Nephron (organoid): ENCODE measurements around the gene FUBP1.
A peak's percentile ranks its signal among the peaks of the same experiment; 100 is the strongest.

Experiments
- H3K27ac Mint-ChIP-seq, 3 experiments: 2 replicates each; pipeline ENCODE4 v1.8.0; 2020; ENCODE audit warnings: mixed read lengths in 3 of 3, mild to moderate bottlenecking in 2 of 3, moderate library complexity in 1 of 3
- H3K27me3 Mint-ChIP-seq: 2 replicates; pipeline ENCODE4 v1.8.0; 2021; ENCODE audit warnings: low read depth, mild to moderate bottlenecking, moderate library complexity, mixed read lengths
- H3K36me3 Mint-ChIP-seq: 2 replicates; pipeline ENCODE4 v1.8.0; 2020; ENCODE audit warnings: low read depth, mixed read lengths
- H3K4me1 Mint-ChIP-seq: 2 replicates; pipeline ENCODE4 v1.8.0; 2020; ENCODE audit warnings: mixed read lengths
- H3K4me3 Mint-ChIP-seq, 3 experiments: 2 replicates each; pipeline ENCODE4 v1.8.0; 2020; ENCODE audit warnings: mild to moderate bottlenecking in 3 of 3, mixed read lengths in 3 of 3, moderate library complexity in 2 of 3
- H3K9me3 Mint-ChIP-seq: 2 replicates; pipeline ENCODE4 v1.8.0; 2020; ENCODE audit warnings: mixed read lengths
- CTCF ChIP-seq, 3 experiments: fragments of 200-600 bp; sonication (generic); IDR thresholded peaks; one replicate each; pipeline ENCODE4 v1.5.0; 2021; ENCODE audit warnings: antibody characterized with exemption in 3 of 3; ENCODE audit not compliant: unreplicated experiment in 3 of 3

FUBP1 gene

GRCh38 chr1:77975907-77976306 lies 3.0 kb downstream of the FUBP1 start:
- no peaks in the 10 kb centered on the region for H3K27me3 Mint-ChIP-seq
- no peak for TF ChIP-seq CTCF (IDR thresholded peaks at IDR 0.05; ENCODE audit: unreplicated experiment in 3 of 3)
- H3K36me3 Mint-ChIP-seq: peaks cover 39% of the 10 kb centered on the region
- H3K27ac Mint-ChIP-seq: peak overlapping the region; percentile 66 to 88 (median 87)
- H3K4me1 Mint-ChIP-seq: peaks cover 39% of the 10 kb centered on the region
- H3K4me3 Mint-ChIP-seq: peak overlapping the region; percentile 72 to 88 (median 81)
- H3K9me3 Mint-ChIP-seq: no peaks in the 10 kb centered on the region

DNA sequence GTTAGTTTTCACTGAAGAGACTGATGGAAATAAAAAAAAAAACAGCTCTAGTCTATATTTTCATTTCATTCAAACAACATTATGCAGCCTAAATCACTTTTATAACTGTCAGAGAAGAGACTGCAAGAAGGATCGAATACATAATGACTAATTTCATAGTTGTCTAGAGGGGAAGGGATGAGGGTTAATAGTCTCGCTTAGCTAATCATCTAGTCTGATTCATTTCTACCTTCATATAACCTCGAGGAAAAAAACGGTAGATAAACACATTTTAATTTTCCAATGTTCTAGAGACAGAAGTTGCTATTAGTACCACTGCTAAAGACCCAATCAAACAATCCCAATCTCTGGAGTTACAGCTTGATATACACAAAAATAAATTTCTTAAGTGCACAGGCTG lies 3.5 kb downstream of the FUBP1 start:
- H3K4me1 Mint-ChIP-seq: peaks cover 33% of the 10 kb centered on the region
- peaks cover 39% of the 10 kb centered on the region for H3K36me3 Mint-ChIP-seq
- H3K9me3 Mint-ChIP-seq: no peaks in the 10 kb centered on the region
- peak overlapping the region in 2 of 3 experiments; percentile 66 to 88 for H3K27ac Mint-ChIP-seq
- H3K27me3 Mint-ChIP-seq: no peaks in the 10 kb centered on the region
- peak overlapping the region; percentile 72 to 88 (median 81) for H3K4me3 Mint-ChIP-seq
- no peak for TF ChIP-seq CTCF (IDR thresholded peaks at IDR 0.05; ENCODE audit: unreplicated experiment in 3 of 3)

DNA sequence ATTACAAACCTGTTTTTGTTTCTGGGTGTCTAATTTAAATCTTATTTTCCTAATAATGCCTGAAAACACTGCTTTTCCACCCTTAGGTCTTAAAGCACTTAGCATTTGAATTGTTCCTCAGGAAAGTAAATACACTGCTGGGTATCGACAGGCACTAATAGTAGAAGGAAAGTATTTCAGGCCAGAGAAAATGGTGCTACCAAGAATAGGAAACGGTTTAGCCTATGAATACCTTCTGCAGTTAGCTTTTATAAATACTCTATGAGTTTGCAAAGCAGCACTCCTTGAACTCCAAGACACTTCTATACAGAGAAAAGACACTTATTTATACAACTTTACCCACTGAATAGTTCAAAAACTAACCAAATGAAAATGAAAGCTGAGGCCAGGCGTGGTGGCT lies 6.8 kb downstream of the FUBP1 start:
- H3K9me3 Mint-ChIP-seq: no peaks in the 10 kb centered on the region
- H3K27ac Mint-ChIP-seq: peak overlapping the region in 1 of 3 experiments; percentile 41
- no peaks in the 10 kb centered on the region for H3K27me3 Mint-ChIP-seq
- H3K36me3 Mint-ChIP-seq: peaks cover 65% of the 10 kb centered on the region
- H3K4me3 Mint-ChIP-seq: no peak overlapping the region
- peaks cover 32% of the 10 kb centered on the region for H3K4me1 Mint-ChIP-seq
- no peak for TF ChIP-seq CTCF (IDR thresholded peaks at IDR 0.05; ENCODE audit: unreplicated experiment in 3 of 3)

- Mint-ChIP-seq H3K9me3 (no peaks in the 10 kb centered on the region), H3K27me3 (no peaks in the 10 kb centered on the region), H3K4me3 (no peak overlapping the region), H3K27ac (no peak overlapping the region), H3K4me1 (peaks cover 14% of the 10 kb centered on the region), H3K36me3 (peaks cover 63% of the 10 kb centered on the region)
- TF ChIP-seq CTCF (IDR thresholded peaks at IDR 0.05; ENCODE audit: unreplicated experiment in 3 of 3): no peak
These were observed 8.7 kb downstream of the FUBP1 start for GRCh38 chr1:77970192-77970591.

GRCh38 chr1:77966291-77966690 lies 12.6 kb downstream of the FUBP1 start:
- H3K27me3 Mint-ChIP-seq: no peaks in the 10 kb centered on the region
- H3K27ac Mint-ChIP-seq: no peak overlapping the region
- H3K4me1 Mint-ChIP-seq: no peaks in the 10 kb centered on the region
- no peaks in the 10 kb centered on the region for H3K9me3 Mint-ChIP-seq
- no peak for TF ChIP-seq CTCF (IDR thresholded peaks at IDR 0.05; ENCODE audit: unreplicated experiment in 3 of 3)
- peaks cover 78% of the 10 kb centered on the region for H3K36me3 Mint-ChIP-seq
- H3K4me3 Mint-ChIP-seq: no peak overlapping the region

DNA sequence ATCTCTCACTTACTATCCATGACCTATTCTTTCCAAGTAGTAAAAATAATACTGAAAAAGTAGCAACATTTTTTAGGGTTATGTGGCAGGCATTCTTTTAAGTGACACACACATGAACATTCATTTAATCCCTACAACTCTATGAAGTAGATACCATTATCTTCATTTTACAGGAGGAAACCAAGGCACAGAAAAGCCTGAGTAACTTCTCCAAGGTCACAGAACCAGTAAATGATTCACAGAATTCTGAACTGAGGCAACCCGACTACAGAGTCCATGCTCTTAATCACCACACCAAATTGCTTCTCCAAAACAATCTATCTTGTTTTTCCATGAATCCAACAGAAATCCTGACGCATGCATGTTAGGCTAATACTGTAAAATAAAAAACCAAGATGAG lies 17.5 kb downstream of the FUBP1 start:
- no peak for TF ChIP-seq CTCF (IDR thresholded peaks at IDR 0.05; ENCODE audit: unreplicated experiment in 3 of 3)
- no peaks in the 10 kb centered on the region for H3K9me3 Mint-ChIP-seq
- H3K27me3 Mint-ChIP-seq: no peaks in the 10 kb centered on the region

More for the DNA sequence above, 17.5 kb downstream of the FUBP1 start:
- H3K36me3 Mint-ChIP-seq: peaks cover 88% of the 10 kb centered on the region
- H3K4me1 Mint-ChIP-seq: no peaks in the 10 kb centered on the region
- peak overlapping the region in 1 of 3 experiments; percentile 42 for H3K27ac Mint-ChIP-seq
- no peak overlapping the region for H3K4me3 Mint-ChIP-seq
